Upper lobe of right lung (tissue), 1 donor: Measurements from ENCODE around the gene NAPB. TPM values are rescaled to one million over a fixed set of nuclear protein-coding genes. Genes with fewer than 3 reads are reported as not detected.

Experiments
- ATAC-seq: fragments of 200-7000 bp; cut with Tn5 transposase; one replicate; pipeline ENCODE4 v1.9.1; 2020; ENCODE audit warnings: mild to moderate bottlenecking, moderate library complexity
- DNase-seq: peaks from one replicate; pipeline ENCODE4 v3.0.0-alpha.2; 2020
- H3K27ac ChIP-seq: fragments of 200-600 bp; one replicate; pipeline ENCODE4 v1.8.0; 2022
- H3K27me3 ChIP-seq: fragments of 200-600 bp; one replicate; pipeline ENCODE4 v1.8.0; 2022; ENCODE audit warnings: mild to moderate bottlenecking
- H3K36me3 ChIP-seq: fragments of 200-600 bp; one replicate; pipeline ENCODE4 v1.8.0; 2022
- H3K4me1 ChIP-seq: fragments of 200-600 bp; one replicate; pipeline ENCODE4 v1.8.0; 2022
- H3K4me3 ChIP-seq: fragments of 200-600 bp; one replicate; pipeline ENCODE4 v1.8.0; 2022; ENCODE audit warnings: mild to moderate bottlenecking
- H3K9me3 ChIP-seq: fragments of 200-600 bp; one replicate; pipeline ENCODE4 v1.8.0; 2022
- intact Hi-C: fragments of 100-400 bp; cut with DNase I; formaldehyde crosslinking; loops from one replicate; pipeline ENCODE4 v1.11.0; 2022
- total RNA-seq: library from RNA; stranded (reverse); fragmentation: NEBNext Ultra II Directional; extraction: Animal tissue kit (Norgen Biotek cat#: 25700); gene quantifications from one replicate; pipeline ENCODE4 v1.2.1, GENCODE V29; 2021
- TF ChIP-seq, protein P1 (sequence below): fragments of 200-600 bp; IDR thresholded peaks from one replicate; pipeline ENCODE4 v1.8.0; 2022; ENCODE audit warnings: antibody characterized with exemption
- donor health status: DM: no; HTN: yes; CAD: no; lungs with severe emphysema.

NAPB gene
- total RNA-seq, 1 donor from 2014 or later, result 10.8 TPM

DNA sequence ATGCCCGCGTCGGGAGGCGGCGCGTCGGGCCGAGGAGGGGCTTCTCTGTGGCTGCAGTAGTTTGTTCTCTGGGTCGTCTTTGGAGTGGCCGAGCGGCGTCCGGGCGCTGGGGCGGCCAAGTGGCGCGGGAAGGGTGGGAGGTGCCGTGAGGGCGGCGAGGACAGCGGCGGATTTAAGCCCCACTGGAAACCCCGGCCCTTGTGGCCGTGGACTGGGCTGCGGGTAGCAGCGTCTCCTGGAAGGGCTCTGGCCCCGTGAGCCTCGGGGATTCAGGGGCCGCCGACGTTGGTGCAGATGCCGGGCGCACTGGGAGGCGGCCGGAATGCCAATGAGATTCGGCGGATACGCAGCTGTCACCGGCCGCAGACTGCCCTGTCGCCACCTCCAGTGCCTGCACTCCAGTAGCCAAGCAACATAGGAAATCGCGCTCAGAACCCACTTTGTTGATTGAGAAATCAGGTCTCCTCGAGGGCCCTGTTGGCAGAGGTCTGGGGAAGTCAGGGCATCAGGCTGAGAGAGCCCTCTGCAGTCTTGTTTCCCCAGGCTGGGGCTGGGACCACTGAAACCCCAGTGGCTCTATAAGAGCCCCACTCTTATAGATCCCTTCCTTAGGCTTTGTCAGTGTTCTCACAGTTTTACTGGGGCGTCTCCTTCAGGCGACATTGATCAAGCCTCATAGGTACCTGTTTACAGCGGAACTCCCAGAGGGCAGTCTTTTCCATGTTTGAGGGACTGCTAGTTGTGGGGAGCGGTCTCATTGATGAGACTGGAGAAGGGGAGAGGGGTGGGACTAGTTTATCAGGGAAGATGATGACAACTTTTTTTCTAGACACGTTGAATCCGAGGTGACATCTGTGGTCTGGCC, 58.7 kb downstream of the NAPB start:
- Histone ChIP-seq H3K36me3 (peaks cover 26% of the 10 kb centered on the region), H3K9me3 (no peaks in the 10 kb centered on the region), H3K4me3 (peak overlapping the region; percentile 81), H3K27me3 (no peaks in the 10 kb centered on the region), H3K4me1 (peaks cover 46% of the 10 kb centered on the region), H3K27ac (peak overlapping the region; percentile 93)
- ATAC-seq, result peak; percentile 5
- DNase-seq, result peak; percentile 86
- TF ChIP-seq, protein P1, sequence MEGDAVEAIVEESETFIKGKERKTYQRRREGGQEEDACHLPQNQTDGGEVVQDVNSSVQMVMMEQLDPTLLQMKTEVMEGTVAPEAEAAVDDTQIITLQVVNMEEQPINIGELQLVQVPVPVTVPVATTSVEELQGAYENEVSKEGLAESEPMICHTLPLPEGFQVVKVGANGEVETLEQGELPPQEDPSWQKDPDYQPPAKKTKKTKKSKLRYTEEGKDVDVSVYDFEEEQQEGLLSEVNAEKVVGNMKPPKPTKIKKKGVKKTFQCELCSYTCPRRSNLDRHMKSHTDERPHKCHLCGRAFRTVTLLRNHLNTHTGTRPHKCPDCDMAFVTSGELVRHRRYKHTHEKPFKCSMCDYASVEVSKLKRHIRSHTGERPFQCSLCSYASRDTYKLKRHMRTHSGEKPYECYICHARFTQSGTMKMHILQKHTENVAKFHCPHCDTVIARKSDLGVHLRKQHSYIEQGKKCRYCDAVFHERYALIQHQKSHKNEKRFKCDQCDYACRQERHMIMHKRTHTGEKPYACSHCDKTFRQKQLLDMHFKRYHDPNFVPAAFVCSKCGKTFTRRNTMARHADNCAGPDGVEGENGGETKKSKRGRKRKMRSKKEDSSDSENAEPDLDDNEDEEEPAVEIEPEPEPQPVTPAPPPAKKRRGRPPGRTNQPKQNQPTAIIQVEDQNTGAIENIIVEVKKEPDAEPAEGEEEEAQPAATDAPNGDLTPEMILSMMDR, result no peak
- intact Hi-C loops, result no loop called here

DNA sequence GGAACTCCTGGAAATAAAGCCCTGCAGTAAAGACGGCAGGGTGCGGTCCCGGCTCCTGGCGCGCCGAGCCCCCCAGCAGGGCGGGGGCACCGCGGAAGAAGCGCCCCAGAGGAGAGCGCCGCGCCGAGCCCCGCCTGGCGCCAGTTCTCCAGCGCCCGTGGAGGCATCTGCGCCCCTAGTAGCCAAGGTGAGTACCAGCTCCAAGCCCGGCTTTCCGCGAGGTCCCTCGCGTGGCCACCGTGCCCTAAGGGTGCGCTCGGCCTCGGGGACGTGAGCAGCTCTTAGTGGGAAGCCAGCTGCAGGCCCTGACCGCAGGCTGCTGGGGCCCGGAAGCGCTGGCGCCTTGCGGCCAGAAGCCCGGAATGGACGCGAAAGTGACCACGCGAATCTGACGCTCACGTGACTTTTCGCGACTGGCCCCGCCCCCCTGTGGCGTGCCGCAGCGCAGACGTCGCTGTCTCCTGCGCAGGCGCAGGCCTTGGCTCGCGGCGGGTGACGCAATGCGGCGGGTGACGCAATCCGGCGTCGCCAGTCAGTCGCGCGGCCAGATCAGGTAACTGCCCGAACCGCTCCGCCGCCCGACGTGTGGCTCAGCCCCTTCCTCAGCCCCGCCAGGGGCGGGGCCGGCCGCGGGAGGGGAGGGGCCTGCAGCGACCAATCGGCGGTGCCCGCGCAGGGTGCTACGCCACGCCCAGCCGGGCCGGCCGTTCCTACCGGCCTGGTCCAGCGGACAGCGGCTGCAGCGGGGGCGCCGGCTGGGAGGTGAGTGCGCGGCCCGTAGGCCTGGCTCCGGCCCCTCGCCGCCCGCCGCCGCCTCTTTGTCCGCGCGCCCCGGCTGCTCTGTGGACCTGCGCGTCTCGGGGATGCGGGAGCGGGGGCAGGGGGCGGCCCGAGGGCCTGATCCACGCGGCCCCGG, 59.6 kb downstream of the NAPB start, which contains the start of gene GZF1:
Gene GZF1 (plus strand): TSS at position 707 of the 916 bp plus-strand sequence. CDS start 2,202 bp downstream, outside the sequence.
- no peaks in the 10 kb centered on the region for H3K27me3 ChIP-seq
- ATAC-seq (peak; percentile 90), DNase-seq (peak; percentile 99)
- peaks cover 19% of the 10 kb centered on the region for H3K36me3 ChIP-seq
- TF ChIP-seq, protein P1, result peak; percentile 8
- H3K27ac ChIP-seq, result peak within 1 kb of the TSS; percentile 99
- peak within 1 kb of the TSS; percentile 88 for H3K4me3 ChIP-seq
- H3K4me1 ChIP-seq, result peaks cover 44% of the 10 kb centered on the region
- H3K9me3 ChIP-seq, result no peaks in the 10 kb centered on the region
- intact Hi-C loops, result no loop called here

DNA sequence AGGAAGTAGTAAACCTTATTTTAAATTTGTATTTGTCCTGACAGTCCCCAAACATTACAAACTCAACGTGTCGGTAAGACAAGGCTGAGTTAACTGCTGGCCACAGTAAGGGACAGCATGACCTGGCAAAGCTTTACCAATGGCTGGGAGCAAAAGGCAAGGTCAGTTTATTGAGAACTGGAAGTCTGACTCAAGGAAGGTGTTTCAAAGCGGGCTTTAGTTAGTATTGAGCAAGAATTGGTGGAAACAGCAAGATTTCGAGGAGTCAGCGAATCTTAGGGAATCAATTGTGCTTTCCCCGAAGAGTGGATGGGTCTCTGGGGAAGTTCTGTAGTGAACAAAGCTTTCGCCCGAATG, 60.2 kb downstream of the NAPB start:
- intact Hi-C loops, result no loop called here

DNA sequence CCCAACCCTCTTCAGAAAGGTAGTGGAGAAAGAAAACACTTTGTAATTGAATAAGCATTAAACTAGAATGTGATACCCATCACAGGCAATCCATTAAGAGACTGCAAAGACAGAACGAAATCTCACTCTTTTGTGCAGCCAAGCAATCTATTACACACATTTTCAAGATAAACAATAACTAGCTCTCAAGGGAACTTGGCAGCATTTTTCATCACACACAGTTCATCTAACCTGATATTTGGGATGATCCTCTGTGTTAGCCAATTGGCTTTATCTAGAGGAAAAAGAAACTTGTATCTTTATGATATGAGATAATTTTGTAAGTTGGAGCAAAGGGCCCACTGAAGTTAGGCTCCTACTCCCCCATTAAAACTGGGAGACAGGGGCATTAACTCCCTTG, 60.8 kb downstream of the NAPB start:
- no peaks in the 10 kb centered on the region for H3K27me3 ChIP-seq
- no peak overlapping the region for H3K4me3 ChIP-seq
- no peaks in the 10 kb centered on the region for H3K9me3 ChIP-seq
- peak overlapping the region; percentile 99 for H3K27ac ChIP-seq
- intact Hi-C loops, result no loop called here
- DNase-seq (no peak), ATAC-seq (no peak)
- TF ChIP-seq, protein P1, result no peak
- peaks cover 32% of the 10 kb centered on the region for H3K4me1 ChIP-seq
- peaks cover 17% of the 10 kb centered on the region for H3K36me3 ChIP-seq

More for the DNA sequence above, 60.2 kb downstream of the NAPB start:
- peak overlapping the region; percentile 99 for H3K27ac ChIP-seq
- no peak for ATAC-seq
- no peaks in the 10 kb centered on the region for H3K9me3 ChIP-seq
- no peak for DNase-seq
- peaks cover 18% of the 10 kb centered on the region for H3K36me3 ChIP-seq
- peak overlapping the region; percentile 88 for H3K4me3 ChIP-seq
- H3K27me3 ChIP-seq, result no peaks in the 10 kb centered on the region
- peaks cover 37% of the 10 kb centered on the region for H3K4me1 ChIP-seq
- TF ChIP-seq, protein P1, result no peak

DNA sequence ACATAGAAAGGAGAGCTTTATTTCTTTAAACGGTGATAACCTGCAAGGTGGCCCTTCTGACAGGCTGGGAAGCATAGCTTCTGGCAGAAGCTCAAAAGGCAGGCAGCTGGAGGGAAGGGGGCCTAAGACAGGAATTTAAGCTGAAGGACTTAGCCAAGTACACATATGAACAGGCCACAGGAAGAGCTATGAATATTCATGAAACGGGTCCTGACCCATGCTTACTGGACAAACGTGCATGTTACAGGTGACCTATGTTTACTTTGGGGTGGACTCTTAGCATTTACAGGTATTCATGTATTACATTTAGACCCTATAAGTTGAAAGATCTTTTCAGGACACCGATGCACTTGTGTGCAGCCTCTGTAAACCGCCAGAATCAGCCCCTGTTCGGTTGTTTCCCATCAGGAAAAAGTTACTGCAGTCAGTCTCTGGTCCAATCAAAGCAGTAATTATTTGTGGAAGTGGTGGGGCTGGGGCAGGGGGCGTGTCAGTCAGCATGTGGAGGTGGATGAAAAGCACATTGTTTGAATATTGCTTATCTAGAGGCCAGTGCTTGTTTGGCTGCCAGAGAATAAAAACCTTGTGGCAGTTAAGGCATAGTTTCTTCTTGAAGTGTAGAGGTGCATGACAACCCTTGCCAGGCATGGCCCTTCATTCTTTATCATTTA, 62.2 kb downstream of the NAPB start:
- Histone ChIP-seq H3K9me3 (no peaks in the 10 kb centered on the region), H3K27me3 (no peaks in the 10 kb centered on the region), H3K4me1 (peaks cover 28% of the 10 kb centered on the region), H3K4me3 (no peak overlapping the region), H3K36me3 (peaks cover 16% of the 10 kb centered on the region), H3K27ac (peak overlapping the region; percentile 96)
- intact Hi-C loops, result no loop called here
- ATAC-seq, result no peak
- no peak for DNase-seq
- TF ChIP-seq, protein P1, result no peak
